ENCODE measurements around the gene BTBD6. TPM values are rescaled to one million over a fixed set of nuclear protein-coding genes. Genes with fewer than 3 reads are reported as not detected.

Gene BTBD6
- total and polyA plus RNA-seq, 2 donors from 2014 or later: 33.3 to 38.9 TPM

DNA sequence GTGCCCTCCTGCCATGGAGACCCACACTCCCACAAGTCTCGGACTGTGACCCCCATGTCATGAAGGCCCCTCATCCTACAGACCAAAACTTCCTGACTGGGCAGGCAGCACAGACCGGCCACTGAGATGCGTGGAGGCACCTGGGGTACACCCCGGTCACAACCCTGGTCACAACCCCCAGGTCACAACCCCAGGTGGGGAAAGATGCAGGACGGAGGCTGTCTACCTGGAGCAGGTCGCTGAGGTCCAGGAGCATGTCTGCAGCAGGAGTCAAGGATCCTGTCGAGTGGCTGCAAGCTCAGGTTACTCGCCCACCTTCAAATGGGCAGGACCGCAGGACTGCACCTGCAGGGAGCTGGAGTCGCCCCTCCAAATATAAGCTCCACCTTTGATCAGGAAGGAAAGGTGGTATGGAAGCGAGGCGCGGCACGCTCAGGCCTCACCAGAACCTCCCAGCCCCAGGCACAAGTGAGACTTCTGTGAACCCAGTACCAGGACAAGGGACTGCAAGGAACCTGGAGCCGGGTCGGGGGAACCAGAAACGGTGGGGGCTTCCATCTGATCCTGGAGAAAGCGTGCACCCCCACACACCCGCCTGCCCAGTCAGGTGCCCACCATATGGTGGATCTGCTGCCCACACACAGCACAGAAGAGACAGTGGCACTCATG lies 8.1 kb downstream of the BTBD6 start:
- Histone ChIP-seq H3K4me3 (ENCODE audit: low read length in 3 of 3) (no peak overlapping the region), H3K27me3 (ENCODE audit: control insufficient read depth, insufficient read depth, low read length) (no peaks in the 10 kb centered on the region), H3K9ac (ENCODE audit: low read length in 3 of 3) (no peak overlapping the region), H3K36me3 (ENCODE audit: control insufficient read depth in 2 of 3, insufficient read depth in 3 of 3, low read length in 3 of 3) (peaks cover 0 to 17% (median 3%) of the 10 kb centered on the region in 3 donors), H3K4me1 (ENCODE audit: control insufficient read depth in 2 of 3, insufficient read depth in 2 of 3, low read depth in 1 of 3, low read length in 3 of 3) (no peaks in the 10 kb centered on the region), H3K9me3 (ENCODE audit: control insufficient read depth in 2 of 3, insufficient read depth in 1 of 3, low read length in 3 of 3) (no peaks in the 10 kb centered on the region), H3K27ac (ENCODE audit: low read depth in 2 of 2, low read length in 2 of 2) (no peak overlapping the region)
- DNase-seq (no peak), FAIRE-seq (no peak)
- TF ChIP-seq, protein P1, sequence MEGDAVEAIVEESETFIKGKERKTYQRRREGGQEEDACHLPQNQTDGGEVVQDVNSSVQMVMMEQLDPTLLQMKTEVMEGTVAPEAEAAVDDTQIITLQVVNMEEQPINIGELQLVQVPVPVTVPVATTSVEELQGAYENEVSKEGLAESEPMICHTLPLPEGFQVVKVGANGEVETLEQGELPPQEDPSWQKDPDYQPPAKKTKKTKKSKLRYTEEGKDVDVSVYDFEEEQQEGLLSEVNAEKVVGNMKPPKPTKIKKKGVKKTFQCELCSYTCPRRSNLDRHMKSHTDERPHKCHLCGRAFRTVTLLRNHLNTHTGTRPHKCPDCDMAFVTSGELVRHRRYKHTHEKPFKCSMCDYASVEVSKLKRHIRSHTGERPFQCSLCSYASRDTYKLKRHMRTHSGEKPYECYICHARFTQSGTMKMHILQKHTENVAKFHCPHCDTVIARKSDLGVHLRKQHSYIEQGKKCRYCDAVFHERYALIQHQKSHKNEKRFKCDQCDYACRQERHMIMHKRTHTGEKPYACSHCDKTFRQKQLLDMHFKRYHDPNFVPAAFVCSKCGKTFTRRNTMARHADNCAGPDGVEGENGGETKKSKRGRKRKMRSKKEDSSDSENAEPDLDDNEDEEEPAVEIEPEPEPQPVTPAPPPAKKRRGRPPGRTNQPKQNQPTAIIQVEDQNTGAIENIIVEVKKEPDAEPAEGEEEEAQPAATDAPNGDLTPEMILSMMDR (IDR thresholded peaks at IDR 0.05; ENCODE audit: borderline replicate concordance, extremely low read depth, insufficient read depth): no peak
- intact Hi-C loops (cut with DNase I): no loop called here

DNA sequence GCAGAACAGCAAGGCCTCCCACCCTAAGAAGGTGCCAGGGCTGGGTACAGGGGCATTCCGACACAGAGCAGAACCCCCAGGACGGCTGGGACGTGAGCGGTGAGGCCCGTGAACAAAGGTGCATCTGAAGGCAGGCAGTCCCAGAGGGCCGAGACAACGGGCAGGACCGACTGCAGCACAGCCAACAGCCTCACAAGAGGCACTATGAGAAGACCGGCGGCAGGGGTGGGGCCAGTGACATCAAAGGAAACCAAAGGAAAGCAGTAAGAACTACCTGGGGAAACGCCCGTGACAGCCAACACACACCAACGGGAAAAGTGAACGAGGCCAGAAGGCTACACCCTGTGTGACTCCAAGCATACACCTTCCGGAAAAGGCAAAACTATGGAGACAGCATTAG lies 9.1 kb downstream of the BTBD6 start:
- DNase-seq (no peak), FAIRE-seq (no peak)
- no peaks in the 10 kb centered on the region for H3K4me1 ChIP-seq (ENCODE audit: control insufficient read depth in 2 of 3, insufficient read depth in 2 of 3, low read depth in 1 of 3, low read length in 3 of 3)
- H3K4me3 ChIP-seq (ENCODE audit: low read length in 3 of 3): no peak overlapping the region
- H3K27ac ChIP-seq (ENCODE audit: low read depth in 2 of 2, low read length in 2 of 2): no peak overlapping the region
- no peaks in the 10 kb centered on the region for H3K9me3 ChIP-seq (ENCODE audit: control insufficient read depth in 2 of 3, insufficient read depth in 1 of 3, low read length in 3 of 3)
- H3K36me3 ChIP-seq (ENCODE audit: control insufficient read depth in 2 of 3, insufficient read depth in 3 of 3, low read length in 3 of 3): peaks cover 0 to 9% (median 0%) of the 10 kb centered on the region in 3 donors
- no peak overlapping the region for H3K9ac ChIP-seq (ENCODE audit: low read length in 3 of 3)
- TF ChIP-seq, protein P1 (IDR thresholded peaks at IDR 0.05; ENCODE audit: borderline replicate concordance, extremely low read depth, insufficient read depth): no peak
- no peaks in the 10 kb centered on the region for H3K27me3 ChIP-seq (ENCODE audit: control insufficient read depth, insufficient read depth, low read length)
- intact Hi-C loops (cut with DNase I): no loop called here

- FAIRE-seq (no peak), DNase-seq (no peak)
- no peaks in the 10 kb centered on the region for H3K27me3 ChIP-seq (ENCODE audit: control insufficient read depth, insufficient read depth, low read length)
- H3K36me3 ChIP-seq (ENCODE audit: control insufficient read depth in 2 of 3, insufficient read depth in 3 of 3, low read length in 3 of 3): peaks cover 0 to 7% (median 0%) of the 10 kb centered on the region in 3 donors
- H3K9ac ChIP-seq (ENCODE audit: low read length in 3 of 3): no peak overlapping the region
- H3K9me3 ChIP-seq (ENCODE audit: control insufficient read depth in 2 of 3, insufficient read depth in 1 of 3, low read length in 3 of 3): no peaks in the 10 kb centered on the region
- TF ChIP-seq, protein P1 (IDR thresholded peaks at IDR 0.05; ENCODE audit: borderline replicate concordance, extremely low read depth, insufficient read depth): no peak
- intact Hi-C loops (cut with DNase I): no loop called here
- H3K4me3 ChIP-seq (ENCODE audit: low read length in 3 of 3): no peak overlapping the region
- H3K4me1 ChIP-seq (ENCODE audit: control insufficient read depth in 2 of 3, insufficient read depth in 2 of 3, low read depth in 1 of 3, low read length in 3 of 3): no peaks in the 10 kb centered on the region
- no peak overlapping the region for H3K27ac ChIP-seq (ENCODE audit: low read depth in 2 of 2, low read length in 2 of 2)
Measured at GRCh38 chr14:105258846-105259245, 10.5 kb downstream of the BTBD6 start.

DNA sequence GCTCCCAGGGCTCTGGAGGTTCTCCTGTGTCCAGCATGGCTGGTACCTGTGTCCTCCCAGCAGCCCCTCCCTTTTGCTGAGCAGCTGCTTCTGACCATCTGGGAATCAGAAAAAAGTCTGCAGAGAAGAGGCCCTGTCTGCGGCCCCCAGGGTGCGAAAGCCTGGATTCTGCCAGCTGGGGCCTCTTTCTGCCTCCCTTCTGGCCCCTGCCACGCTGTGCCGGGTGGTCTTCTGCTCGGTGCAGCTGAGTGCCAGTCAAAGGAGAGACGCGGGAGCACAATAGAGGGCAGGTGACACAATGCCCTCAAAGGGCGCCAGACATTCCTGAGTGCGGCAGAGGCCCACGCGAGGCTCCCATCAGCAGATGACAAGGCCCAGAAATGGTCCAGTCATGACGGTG lies 12.6 kb downstream of the BTBD6 start:
- FAIRE-seq: no peak
- no peak overlapping the region for H3K9ac ChIP-seq (ENCODE audit: low read length in 3 of 3)
- TF ChIP-seq, protein P1 (IDR thresholded peaks at IDR 0.05; ENCODE audit: borderline replicate concordance, extremely low read depth, insufficient read depth): no peak
- no peaks in the 10 kb centered on the region for H3K4me1 ChIP-seq (ENCODE audit: control insufficient read depth in 2 of 3, insufficient read depth in 2 of 3, low read depth in 1 of 3, low read length in 3 of 3)
- H3K9me3 ChIP-seq (ENCODE audit: control insufficient read depth in 2 of 3, insufficient read depth in 1 of 3, low read length in 3 of 3): no peaks in the 10 kb centered on the region
- DNase-seq: peak in 1 of 5 donors; percentile 22
- H3K4me3 ChIP-seq (ENCODE audit: low read length in 3 of 3): no peak overlapping the region
- no peak overlapping the region for H3K27ac ChIP-seq (ENCODE audit: low read depth in 2 of 2, low read length in 2 of 2)
- intact Hi-C loops (cut with DNase I): no loop called here
- H3K27me3 ChIP-seq (ENCODE audit: control insufficient read depth, insufficient read depth, low read length): no peaks in the 10 kb centered on the region
- H3K36me3 ChIP-seq (ENCODE audit: control insufficient read depth in 2 of 3, insufficient read depth in 3 of 3, low read length in 3 of 3): no peaks in the 10 kb centered on the region

Data from kidney (tissue), 14 donors.